Measurements from ENCODE around the gene PDE10A.

Gene PDE10A

GRCh38 chr6:165577556-165577955 lies 85.5 kb downstream of the PDE10A start:
- TF ChIP-seq REST (IDR thresholded peaks at IDR 0.05; ENCODE audit: insufficient read depth in 1 of 2, low read depth in 2 of 2, low read length in 2 of 2), result no peak
- TF ChIP-seq TAF1 (IDR thresholded peaks at IDR 0.05; ENCODE audit: borderline replicate concordance, insufficient read depth, low read length), result no peak
- no peak for TF ChIP-seq POLR2AphosphoS5 (IDR thresholded peaks at IDR 0.05; ENCODE audit: low read depth, low read length)

DNA sequence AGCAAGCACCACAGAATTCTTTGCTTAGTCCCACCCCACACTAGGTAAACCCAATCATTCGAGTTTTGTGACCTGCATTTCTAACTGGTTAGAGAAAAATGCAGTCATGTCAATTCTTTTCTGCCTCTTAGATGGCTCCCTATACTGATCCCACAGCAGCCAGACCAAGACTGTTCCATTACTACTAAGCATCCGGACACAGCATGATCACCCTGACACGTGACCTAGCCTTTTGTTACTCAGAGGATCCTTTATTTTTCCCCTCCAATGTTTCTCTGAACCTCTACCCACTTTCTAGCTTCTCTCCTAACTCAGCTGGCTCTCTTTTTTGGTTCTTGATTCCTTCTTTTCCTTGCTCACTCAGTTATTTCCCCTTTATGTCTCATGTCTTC lies 87.9 kb downstream of the PDE10A start:
- TF ChIP-seq TAF1 (IDR thresholded peaks at IDR 0.05; ENCODE audit: borderline replicate concordance, insufficient read depth, low read length), result no peak
- no peak for TF ChIP-seq POLR2AphosphoS5 (IDR thresholded peaks at IDR 0.05; ENCODE audit: low read depth, low read length)
- no peak for TF ChIP-seq SIN3A (IDR thresholded peaks at IDR 0.05; ENCODE audit: borderline replicate concordance, insufficient read depth, low read length)
- no peak for TF ChIP-seq FOXP2 (optimal IDR thresholded peaks at IDR 0.05; ENCODE audit: borderline replicate concordance, extremely low read depth, extremely low read length, insufficient read depth)
- TF ChIP-seq REST (IDR thresholded peaks at IDR 0.05; ENCODE audit: insufficient read depth in 1 of 2, low read depth in 2 of 2, low read length in 2 of 2), result no peak

GRCh38 chr6:165574220-165575157 lies 88.6 kb downstream of the PDE10A start:
- no peak for TF ChIP-seq POLR2AphosphoS5 (IDR thresholded peaks at IDR 0.05; ENCODE audit: low read depth, low read length)

DNA sequence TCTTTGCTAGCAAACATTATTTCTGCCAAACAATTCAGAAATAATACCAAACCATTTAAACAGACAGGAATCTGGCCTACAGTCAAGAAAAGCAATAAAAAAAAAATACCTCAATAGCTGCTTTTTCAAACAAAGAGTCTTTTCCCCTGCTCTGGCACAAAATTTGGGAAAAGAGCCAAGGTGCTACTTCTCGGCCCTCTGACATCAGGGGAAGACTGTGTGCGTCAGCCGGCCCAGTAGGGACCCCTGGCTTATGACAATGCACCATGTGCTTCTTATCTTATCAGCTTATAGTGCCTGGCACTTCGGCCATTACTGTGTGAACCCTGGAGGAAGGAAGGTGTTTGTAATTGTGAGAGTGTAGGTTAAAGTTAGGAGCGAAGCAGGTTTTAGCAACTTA lies 89.4 kb downstream of the PDE10A start:
- TF ChIP-seq REST (IDR thresholded peaks at IDR 0.05; ENCODE audit: insufficient read depth in 1 of 2, low read depth in 2 of 2, low read length in 2 of 2), result no peak
- TF ChIP-seq FOXP2 (optimal IDR thresholded peaks at IDR 0.05; ENCODE audit: borderline replicate concordance, extremely low read depth, extremely low read length, insufficient read depth), result no peak
- TF ChIP-seq TAF1 (IDR thresholded peaks at IDR 0.05; ENCODE audit: borderline replicate concordance, insufficient read depth, low read length), result no peak
- TF ChIP-seq POLR2AphosphoS5 (IDR thresholded peaks at IDR 0.05; ENCODE audit: low read depth, low read length), result no peak
- no peak for TF ChIP-seq SIN3A (IDR thresholded peaks at IDR 0.05; ENCODE audit: borderline replicate concordance, insufficient read depth, low read length)

- TF ChIP-seq POLR2AphosphoS5 (IDR thresholded peaks at IDR 0.05; ENCODE audit: low read depth, low read length), result no peak
- TF ChIP-seq TAF1 (IDR thresholded peaks at IDR 0.05; ENCODE audit: borderline replicate concordance, insufficient read depth, low read length), result no peak
- TF ChIP-seq SIN3A (IDR thresholded peaks at IDR 0.05; ENCODE audit: borderline replicate concordance, insufficient read depth, low read length), result no peak
- no peak for TF ChIP-seq FOXP2 (optimal IDR thresholded peaks at IDR 0.05; ENCODE audit: borderline replicate concordance, extremely low read depth, extremely low read length, insufficient read depth)
- no peak for TF ChIP-seq REST (IDR thresholded peaks at IDR 0.05; ENCODE audit: insufficient read depth in 1 of 2, low read depth in 2 of 2, low read length in 2 of 2)
Observed at GRCh38 chr6:165571721-165572132, 91.3 kb downstream of the PDE10A start.

Data from PFSK-1 (cell line).